GM21529 (cell line): ENCODE measurements around the gene MAML3.

ENCODE experiments used
- ATAC-seq: cut with Tn5 transposase; IDR thresholded peaks from one replicate; pipeline ENCODE4 v1.9.1; 2021; ENCODE audit not compliant: unreplicated experiment

MAML3 gene

GRCh38 chr4:140127422-140127821 lies 26.6 kb downstream of the MAML3 start:
- no peak for ATAC-seq

GRCh38 chr4:140126261-140126660 lies 27.7 kb downstream of the MAML3 start:
- no peak for ATAC-seq

- ATAC-seq, result no peak
These were observed 28.6 kb downstream of the MAML3 start for GRCh38 chr4:140125374-140125773.

GRCh38 chr4:140123666-140124377 lies 30.2 kb downstream of the MAML3 start:
- ATAC-seq, result no peak

GRCh38 chr4:140122891-140123290 lies 31.1 kb downstream of the MAML3 start:
- ATAC-seq, result no peak

GRCh38 chr4:140121646-140122045 lies 32.3 kb downstream of the MAML3 start:
- ATAC-seq, result no peak

GRCh38 chr4:140118931-140119640 lies 34.9 kb downstream of the MAML3 start:
- no peak for ATAC-seq

- ATAC-seq, result no peak
These were observed 36.0 kb downstream of the MAML3 start for GRCh38 chr4:140117947-140118346.

GRCh38 chr4:140116442-140117104 lies 37.4 kb downstream of the MAML3 start:
- ATAC-seq, result no peak

- peak; percentile 54 for ATAC-seq
These were observed 38.8 kb downstream of the MAML3 start for GRCh38 chr4:140115140-140115539.

- no peak for ATAC-seq
These were observed 40.3 kb downstream of the MAML3 start for GRCh38 chr4:140113653-140114052.

- no peak for ATAC-seq
These were observed 41.4 kb downstream of the MAML3 start for GRCh38 chr4:140112576-140112975.

- ATAC-seq, result no peak
These were observed 42.7 kb downstream of the MAML3 start for GRCh38 chr4:140111256-140111655.

- no peak for ATAC-seq
These were observed 43.3 kb downstream of the MAML3 start for GRCh38 chr4:140110542-140111215.

GRCh38 chr4:140109737-140110136 lies 44.2 kb downstream of the MAML3 start:
- no peak for ATAC-seq

GRCh38 chr4:140109292-140109691 lies 44.7 kb downstream of the MAML3 start:
- no peak for ATAC-seq

GRCh38 chr4:140108713-140109230 lies 45.2 kb downstream of the MAML3 start:
- no peak for ATAC-seq

GRCh38 chr4:140108243-140108642 lies 45.7 kb downstream of the MAML3 start:
- ATAC-seq, result no peak

GRCh38 chr4:140106289-140106844 lies 47.6 kb downstream of the MAML3 start:
- no peak for ATAC-seq

- no peak for ATAC-seq
These were observed 48.5 kb downstream of the MAML3 start for GRCh38 chr4:140105436-140105835.

- peak; percentile 80 for ATAC-seq
These were observed 50.3 kb downstream of the MAML3 start for GRCh38 chr4:140103676-140104075.
